Left colon (tissue), 2 donors: ENCODE results near the gene GSTM4. TPM values are rescaled to one million over a fixed set of nuclear protein-coding genes. Genes with fewer than 3 reads are reported as not detected.
"Not testable (repeated sequence)": the region's sequence is repeated elsewhere in the genome, so short reads cannot be mapped to it uniquely, and the experiment has no call there.

Source experiments
- ATAC-seq: fragments of 200-7000 bp; cut with Tn5 transposase; one replicate; pipeline ENCODE4 v1.9.1; 2020; ENCODE audit warnings: mild to moderate bottlenecking, moderate library complexity
- DNase-seq, 2 donors: peaks; one replicate each; pipeline ENCODE4 v3.0.0-alpha.2; 2020
- intact Hi-C, 2 donors: fragments of 100-400 bp; cut with DNase I in 1 of 2; cut with micrococcal nuclease in 1 of 2; formaldehyde crosslinking; loops; one replicate each; pipeline versions ENCODE4 v1.11.2 to v1.14.0; 2022; cut with DNase I, micrococcal nuclease
- total RNA-seq, 2 donors: library from RNA; stranded (reverse); fragmentation: NEBNext Ultra II Directional; extraction: Animal tissue kit (Norgen Biotek cat#: 25700); gene quantifications; one replicate each; pipeline ENCODE4 v1.2.1, GENCODE V29; 2021
- donor health status: DM: no; HTN: no; CAD: no.
- donor health status: DM: yes; HTN: yes; CAD: no.

GSTM4 gene
- total RNA-seq, 2 donors from 2014 or later = 74.8 to 83.5 TPM

DNA sequence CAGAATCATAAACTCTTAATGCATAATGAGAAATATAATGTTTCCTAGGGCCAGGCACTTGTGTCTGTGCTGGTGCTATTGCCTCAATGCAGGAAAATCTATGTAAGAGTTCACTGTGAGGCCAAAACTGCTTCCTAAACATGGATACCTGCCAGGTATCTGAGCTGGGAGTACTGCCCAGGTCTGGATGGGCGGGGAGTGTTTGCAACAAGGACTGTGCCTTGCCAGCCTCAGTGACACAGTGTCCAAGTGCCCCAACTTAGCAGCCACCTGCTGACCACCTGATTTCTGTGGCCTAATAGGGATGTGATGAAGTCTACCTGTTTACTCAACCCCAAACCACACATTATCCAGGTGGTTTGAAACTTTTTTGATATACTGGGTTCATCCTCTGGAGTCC, 29.5 kb downstream of the GSTM4 start:
- DNase-seq, ATAC-seq, intact Hi-C loops: not testable (repeated sequence)

GRCh38 chr1:109685890-109686289, 30.0 kb downstream of the GSTM4 start:
- ATAC-seq, intact Hi-C loops, DNase-seq: not testable (repeated sequence)

- intact Hi-C loops, ATAC-seq, DNase-seq: not testable (repeated sequence)
Observed at GRCh38 chr1:109687109-109687508, 31.2 kb downstream of the GSTM4 start.

GRCh38 chr1:109687641-109688499, 32.0 kb downstream of the GSTM4 start, which contains the start of gene GSTM1:
Gene GSTM1, plus strand, starts transcription at chr1:109687817. Its CDS starts 57 bp downstream, at chr1:109687874.
- intact Hi-C loops = no loop called here
- ATAC-seq (no peak), DNase-seq (no peak)

- DNase-seq (no peak), ATAC-seq (no peak)
- intact Hi-C loops = no loop called here
Observed at GRCh38 chr1:109689844-109690405, 34.0 kb downstream of the GSTM4 start.

GRCh38 chr1:109691759-109692158, 35.9 kb downstream of the GSTM4 start:
- ATAC-seq (no peak), DNase-seq (no peak)
- intact Hi-C loops = no loop called here

- DNase-seq, ATAC-seq, intact Hi-C loops: not testable (repeated sequence)
Observed at GRCh38 chr1:109694400-109694799, 38.5 kb downstream of the GSTM4 start.

DNA sequence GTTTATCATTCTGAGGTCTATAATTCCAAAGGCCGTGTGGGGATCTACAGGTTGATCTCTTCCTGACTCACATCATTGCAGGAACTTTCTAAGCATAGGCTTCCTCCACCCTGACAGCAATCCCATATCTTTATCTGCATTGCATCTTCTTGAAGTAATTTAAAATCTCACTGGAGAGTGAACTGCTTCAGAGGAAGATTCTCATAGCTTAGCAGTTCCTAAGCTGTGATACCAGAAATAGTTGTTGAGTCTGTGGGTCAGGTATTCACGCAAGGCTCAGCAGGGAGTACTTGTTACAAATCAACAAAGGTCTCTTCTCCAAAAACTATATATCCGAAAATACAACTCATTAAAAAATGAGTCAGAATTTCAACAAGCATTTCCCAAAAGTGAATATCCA, 39.2 kb downstream of the GSTM4 start:
- DNase-seq, ATAC-seq, intact Hi-C loops: not testable (repeated sequence)

- DNase-seq = no peak
- intact Hi-C loops = no loop called here
Observed at GRCh38 chr1:109697066-109697465, 41.2 kb downstream of the GSTM4 start.

GRCh38 chr1:109697861-109698260, 42.0 kb downstream of the GSTM4 start:
- DNase-seq, intact Hi-C loops, ATAC-seq: not testable (repeated sequence)

More at GRCh38 chr1:109697066-109697465, 41.2 kb downstream of the GSTM4 start:
- ATAC-seq = no peak

DNA sequence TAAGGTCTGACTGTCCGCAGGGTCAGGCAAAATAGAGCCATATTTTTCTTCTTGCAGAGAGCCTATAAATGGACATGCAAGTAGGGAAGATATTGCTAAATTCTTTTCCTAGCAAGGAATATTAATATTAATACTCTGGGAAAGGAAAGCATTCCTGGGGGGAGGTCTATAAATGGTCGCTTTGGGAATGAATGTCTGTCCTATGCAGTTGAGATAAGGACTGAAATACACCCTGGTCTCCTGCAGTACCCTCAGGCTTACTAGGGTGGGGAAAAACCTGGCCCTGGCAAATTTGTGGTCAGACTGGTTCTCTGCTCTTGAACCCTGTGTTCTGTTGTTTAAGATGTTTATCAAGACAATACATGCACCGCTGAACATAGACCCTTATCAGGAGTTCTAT, 47.0 kb downstream of the GSTM4 start:
- ATAC-seq, DNase-seq, intact Hi-C loops: not testable (repeated sequence)

DNA sequence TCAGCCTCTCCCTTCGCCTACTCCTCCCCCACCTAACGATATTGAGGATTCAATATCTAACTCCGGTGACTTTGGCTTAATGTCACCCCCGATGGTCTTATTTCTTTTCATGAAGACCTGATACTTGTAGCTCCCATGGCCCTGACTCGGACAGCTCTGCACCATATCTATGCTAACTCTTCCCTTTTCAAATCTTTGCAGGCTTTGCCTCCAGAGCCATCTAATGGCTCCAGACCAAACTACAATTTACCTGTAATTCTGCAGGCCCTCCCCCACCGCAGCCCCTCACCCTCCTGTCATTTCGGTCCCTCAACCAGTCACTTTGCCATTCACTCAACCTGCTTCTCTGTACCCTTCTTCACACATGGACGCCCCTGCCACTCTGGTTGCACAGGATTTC, 48.3 kb downstream of the GSTM4 start:
- intact Hi-C loops = no loop called here
- no peak for DNase-seq
- ATAC-seq = no peak

- ATAC-seq = no peak
- intact Hi-C loops = no loop called here
- DNase-seq = no peak
Observed at GRCh38 chr1:109705411-109705810, 49.5 kb downstream of the GSTM4 start.

DNA sequence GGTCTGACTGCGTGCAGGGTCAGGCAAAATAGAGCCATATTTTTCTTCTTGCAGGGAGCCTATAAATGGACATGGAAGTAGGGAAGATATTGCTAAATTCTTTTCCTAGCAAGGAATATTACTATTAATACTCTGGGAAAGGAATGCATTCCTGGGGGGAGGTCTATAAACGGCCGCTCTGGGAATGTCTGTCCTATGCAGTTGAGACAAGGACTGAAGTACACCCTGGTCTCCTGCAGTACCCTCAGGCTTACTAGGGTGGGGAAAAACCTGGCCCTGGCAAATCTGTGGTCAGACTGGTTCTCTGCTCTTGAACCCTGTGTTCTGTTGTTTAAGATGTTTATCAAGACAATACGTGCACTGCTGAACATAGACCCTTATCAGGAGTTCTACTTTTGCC, 53.0 kb downstream of the GSTM4 start:
- ATAC-seq, DNase-seq, intact Hi-C loops: not testable (repeated sequence)

DNA sequence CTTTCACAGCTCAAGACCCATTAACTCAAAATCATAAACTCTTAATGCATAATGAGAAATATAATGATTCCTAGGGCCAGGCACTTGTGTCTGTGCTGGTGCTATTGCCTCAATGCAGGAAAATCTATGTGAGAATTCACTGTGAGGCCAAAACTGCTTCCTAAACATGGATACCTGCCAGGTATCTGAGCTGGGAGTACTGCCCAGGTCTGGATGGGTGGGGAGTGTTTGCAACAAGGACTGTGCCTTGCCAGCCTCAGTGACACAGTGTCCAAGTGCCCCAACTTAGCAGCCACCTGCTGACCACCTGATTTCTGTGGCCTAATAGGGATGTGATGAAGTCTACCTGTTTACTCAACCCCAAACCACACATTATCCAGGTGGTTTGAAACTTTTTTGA, 53.9 kb downstream of the GSTM4 start:
- DNase-seq, intact Hi-C loops, ATAC-seq: not testable (repeated sequence)

Other genes with a start within 250 kb of the GSTM4 start
- gene PSMA5, start 229.7 kb upstream of the GSTM4 start, total RNA-seq = 10 to 100 TPM; 76.3 to 92.1 TPM
- gene SYPL2, start 189.6 kb upstream of the GSTM4 start, total RNA-seq = under 1 TPM; 0.15 to 0.87 TPM
- 1 to 10 TPM; 1.8 to 1.9 TPM for gene ATXN7L2, start 172.2 kb upstream of the GSTM4 start, total RNA-seq
- 10 to 100 TPM; 10.0 to 18.7 TPM for gene CYB561D1, start 162.0 kb upstream of the GSTM4 start, total RNA-seq
- 1 to 10 TPM; 3.8 to 5.6 TPM for gene AMIGO1, start 146.4 kb upstream of the GSTM4 start, total RNA-seq
- gene GPR61, start 116.2 kb upstream of the GSTM4 start, total RNA-seq = under 1 TPM in 1 of 2 donors, not detected in 1; 0.36 TPM
- gene GNAI3, start 107.5 kb upstream of the GSTM4 start, total RNA-seq = 1 to 10 TPM; 7.0 to 7.7 TPM
- under 1 TPM in 1 of 2 donors, not detected in 1; 0.73 TPM for gene GNAT2, start 36.5 kb upstream of the GSTM4 start, total RNA-seq
- 10 to 100 TPM; 31.9 to 38.9 TPM for gene AMPD2, start 36.3 kb upstream of the GSTM4 start, total RNA-seq
- 10 to 100 TPM; 22.5 to 37.8 TPM for gene GSTM2, start 12.0 kb downstream of the GSTM4 start, total RNA-seq
- gene GSTM1, start 31.7 kb downstream of the GSTM4 start, total RNA-seq = not detected
- gene GSTM5, start 56.2 kb downstream of the GSTM4 start, total RNA-seq = 1 to 10 TPM in 1 of 2 donors, under 1 TPM in 1; 0.73 to 5.1 TPM
- gene GSTM3, start 84.9 kb downstream of the GSTM4 start, total RNA-seq = 1 to 10 TPM; 4.1 to 8.7 TPM
- 100 to 1,000 TPM; 327 to 349 TPM for gene EPS8L3, start 107.8 kb downstream of the GSTM4 start, total RNA-seq